Muscle layer of duodenum (tissue), 2 donors: ENCODE measurements around the gene ZNF689.

Source experiments
- H3K27ac ChIP-seq: one replicate; pipeline ENCODE4 v1.7.0; 2013; ENCODE audit warnings: mild to moderate bottlenecking, low read length
- H3K27me3 ChIP-seq: one replicate; pipeline ENCODE4 v1.7.0; 2013; ENCODE audit warnings: low read depth, mild to moderate bottlenecking, control low read depth, low read length
- H3K36me3 ChIP-seq, 2 donors: one replicate each; pipeline ENCODE4 v1.7.0; 2013; ENCODE audit warnings: low read length in 2 of 2, control low read depth in 1 of 2, mild to moderate bottlenecking in 1 of 2; ENCODE audit not compliant: insufficient read depth in 2 of 2, control insufficient read depth in 1 of 2
- H3K4me1 ChIP-seq, 2 donors: one replicate each; pipeline ENCODE4 v1.7.0; 2013; ENCODE audit warnings: low read length in 2 of 2, mild to moderate bottlenecking in 2 of 2, control low read depth in 1 of 2, moderate library complexity in 1 of 2; ENCODE audit not compliant: insufficient read depth in 2 of 2, control insufficient read depth in 1 of 2
- H3K4me3 ChIP-seq, 2 donors: one replicate each; pipeline ENCODE4 v1.7.0; 2013; ENCODE audit warnings: low read length in 2 of 2, low read depth in 1 of 2, mild to moderate bottlenecking in 1 of 2
- H3K9me3 ChIP-seq, 2 donors: one replicate each; pipeline ENCODE4 v1.7.0; 2013; ENCODE audit warnings: low read length in 2 of 2, control low read depth in 1 of 2, mild to moderate bottlenecking in 1 of 2; ENCODE audit not compliant: control insufficient read depth in 1 of 2
- donor health status: healthy.

Gene ZNF689

DNA sequence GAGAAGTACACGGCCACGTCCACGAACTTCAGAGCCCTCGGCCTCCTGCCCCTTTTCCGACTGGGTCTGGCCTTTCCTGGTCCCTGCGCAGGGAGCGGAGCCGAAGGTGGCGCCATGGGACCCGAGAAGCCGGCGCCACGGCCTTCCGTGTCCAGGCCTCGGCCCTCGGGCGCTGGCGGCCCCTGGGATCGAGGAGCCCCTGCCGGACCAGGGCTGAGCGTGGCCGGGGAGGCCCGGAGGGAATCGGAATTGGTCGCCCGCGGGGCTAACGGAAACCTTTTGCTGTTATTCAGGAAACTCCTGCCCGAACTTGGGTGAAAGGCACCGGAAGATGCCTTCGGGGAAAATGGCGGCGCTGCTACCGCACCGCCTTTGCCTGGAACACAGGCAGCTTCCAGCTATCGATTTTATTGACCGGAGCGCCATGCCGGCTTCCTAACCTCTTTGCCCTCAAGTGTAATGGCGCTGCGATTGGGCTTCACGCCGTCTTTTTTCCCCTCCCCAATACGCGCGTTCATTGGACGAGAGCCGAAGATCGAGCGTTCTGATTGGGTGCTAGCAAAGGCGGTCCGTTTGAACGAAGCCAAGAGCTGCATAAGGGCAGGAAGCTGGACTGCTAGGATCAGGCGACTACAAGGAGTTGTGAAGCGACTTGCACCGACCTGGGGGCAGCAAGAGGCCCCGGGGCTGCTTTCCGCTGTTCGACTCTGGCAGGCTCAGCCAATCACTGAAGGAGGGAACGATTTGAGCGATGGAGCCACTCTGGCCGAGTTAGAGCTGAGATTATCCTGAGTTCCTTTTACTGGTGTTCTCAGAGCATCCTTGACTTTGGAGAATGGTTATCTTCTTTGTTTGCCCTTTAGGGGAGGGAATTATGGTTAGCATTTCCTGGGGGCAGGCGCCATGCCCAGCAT is at the start of gene ZNF689:
ZNF689 (minus strand) TSS at position 464 of the 914 bp plus-strand sequence; CDS start at position 116, 348 bp downstream.
- Histone ChIP-seq H3K27ac (peak within 1 kb of the TSS; percentile 94), H3K27me3 (no peaks in the 10 kb centered on the region), H3K4me3 (peak within 1 kb of the TSS; percentile 91 to 94), H3K9me3 (no peaks in the 10 kb centered on the region), H3K4me1 (peaks cover 6 to 15% of the 10 kb centered on the region in 2 donors), H3K36me3 (peaks cover 0 to 8% of the 10 kb centered on the region in 2 donors)

DNA sequence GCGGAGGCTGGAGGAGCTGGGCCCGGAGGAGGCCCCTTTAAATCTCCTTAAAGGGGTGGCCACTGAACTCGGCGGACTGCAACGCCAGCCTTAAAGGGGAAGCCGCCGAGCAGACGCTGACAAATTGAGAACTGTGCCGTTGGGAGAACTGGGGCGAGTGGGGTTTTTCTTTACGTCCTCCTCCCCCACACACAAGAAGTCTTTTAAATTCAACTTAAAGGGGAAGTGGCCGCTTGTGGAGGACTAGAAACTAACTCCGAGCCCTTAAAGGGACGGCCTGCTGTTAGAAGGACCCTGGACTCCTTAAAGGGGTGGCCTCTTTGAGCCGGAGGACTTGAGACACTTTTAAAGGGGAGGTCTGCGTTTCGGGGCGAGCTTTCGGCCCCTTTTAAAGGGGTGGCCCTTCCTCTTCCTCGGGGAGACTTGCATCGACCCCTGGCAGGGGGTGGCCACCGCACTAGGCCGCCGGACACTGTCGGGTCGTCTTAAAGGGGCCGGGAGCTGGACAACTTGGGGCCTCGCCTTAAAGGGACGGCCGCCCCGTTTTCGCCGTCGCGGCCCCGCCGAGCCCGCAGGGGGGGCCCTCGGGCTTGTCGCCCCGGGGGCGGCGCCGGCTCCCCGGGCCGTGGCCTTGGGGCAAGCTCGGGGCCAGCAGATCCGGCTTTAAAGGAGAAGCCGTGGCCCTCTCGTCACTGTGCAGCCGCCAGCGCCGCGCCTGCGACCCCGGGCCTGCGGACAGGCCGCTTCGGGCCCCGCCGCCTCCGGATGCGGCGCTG is 48.7 kb upstream of the ZNF689 start:
- no peaks in the 10 kb centered on the region for H3K9me3 ChIP-seq
- H3K27ac ChIP-seq = peak overlapping the region; percentile 98
- peaks cover 45 to 58% of the 10 kb centered on the region in 2 donors for H3K36me3 ChIP-seq

GRCh38 chr16:30657866-30658730 is 47.9 kb upstream of the ZNF689 start, which contains the start of gene FBRS:
Gene FBRS, plus strand, starts transcription at chr16:30658431. Its CDS starts 1,088 bp downstream, at chr16:30659519.
- Histone ChIP-seq H3K4me1 (peaks cover 24 to 43% of the 10 kb centered on the region in 2 donors), H3K27me3 (no peaks in the 10 kb centered on the region), H3K36me3 (peaks cover 38 to 58% of the 10 kb centered on the region in 2 donors), H3K27ac (peak within 1 kb of the TSS; percentile 98), H3K4me3 (peak within 1 kb of the TSS; percentile 84 to 92), H3K9me3 (no peaks in the 10 kb centered on the region)

More for the DNA sequence above, 48.7 kb upstream of the ZNF689 start:
- Histone ChIP-seq H3K4me3 (peak overlapping the region; percentile 84 to 92), H3K4me1 (peaks cover 24 to 50% of the 10 kb centered on the region in 2 donors), H3K27me3 (no peaks in the 10 kb centered on the region)

DNA sequence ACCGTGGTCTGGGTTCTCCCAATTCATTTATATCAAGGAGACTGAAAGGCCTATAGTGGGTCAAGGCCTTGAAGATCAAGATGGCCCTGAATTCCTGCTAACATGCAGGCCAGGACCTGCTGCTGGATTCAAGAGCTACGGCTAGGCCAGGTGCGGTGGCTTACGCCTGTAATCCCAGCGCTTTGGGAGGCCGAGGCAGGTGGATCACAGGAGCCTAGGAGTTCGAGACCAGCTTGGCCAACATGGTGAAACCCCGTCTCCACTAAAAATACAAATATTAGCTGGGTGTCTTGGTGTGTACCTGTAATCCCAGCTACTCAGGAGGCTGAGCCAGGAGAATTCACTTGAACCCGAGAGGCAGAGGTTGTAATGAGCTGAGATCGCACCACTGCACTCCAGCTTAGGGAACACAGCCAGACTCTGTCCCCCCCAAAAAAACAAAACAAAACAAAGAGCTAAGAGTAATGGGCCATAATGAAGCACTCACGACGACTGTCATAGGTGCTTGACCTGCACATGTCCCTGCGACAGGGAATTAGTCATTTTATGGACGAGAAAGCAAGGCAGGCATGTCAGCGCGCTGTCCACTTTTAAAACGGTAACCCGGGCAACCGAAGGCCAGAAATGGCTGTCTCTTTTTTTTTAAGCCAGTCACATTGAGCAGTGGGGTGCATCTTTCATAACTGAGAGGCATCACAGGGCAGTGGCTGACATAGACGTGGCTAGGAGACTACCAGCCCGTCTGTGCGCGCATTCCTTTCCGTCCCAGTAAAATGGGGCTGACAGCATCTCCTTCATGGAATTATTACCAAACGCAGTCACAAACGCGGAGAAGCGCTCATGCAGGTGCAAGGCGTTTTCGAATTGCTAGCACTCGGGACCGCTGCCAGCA is 47.0 kb upstream of the ZNF689 start:
- Histone ChIP-seq H3K4me1 (peaks cover 27 to 43% of the 10 kb centered on the region in 2 donors), H3K27ac (peak overlapping the region; percentile 92), H3K4me3 (peak overlapping the region; percentile 62 to 65), H3K9me3 (no peaks in the 10 kb centered on the region), H3K27me3 (no peaks in the 10 kb centered on the region), H3K36me3 (peaks cover 38 to 54% of the 10 kb centered on the region in 2 donors)

DNA sequence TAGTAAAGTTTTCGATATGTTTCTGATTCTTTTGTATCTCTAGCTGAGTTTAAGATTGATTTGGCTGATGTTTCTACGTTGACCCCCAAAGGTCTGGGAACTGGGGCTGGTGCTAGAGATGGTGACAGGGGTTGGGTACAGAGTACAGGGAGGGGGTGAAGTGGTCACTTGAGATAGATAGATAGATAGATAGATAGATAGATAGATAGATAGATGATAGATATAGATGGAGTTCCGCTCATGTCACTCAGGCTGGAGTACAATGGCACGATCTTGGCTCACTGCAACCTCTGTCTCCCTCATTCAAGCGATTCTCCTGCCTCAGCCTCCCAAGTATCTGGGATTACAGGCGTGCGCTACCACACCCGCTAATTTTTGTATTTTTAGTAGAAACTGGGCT is 46.2 kb upstream of the ZNF689 start:
- no peak overlapping the region for H3K4me3 ChIP-seq
- no peaks in the 10 kb centered on the region for H3K9me3 ChIP-seq
- peaks cover 30 to 45% of the 10 kb centered on the region in 2 donors for H3K36me3 ChIP-seq
- H3K27me3 ChIP-seq = no peaks in the 10 kb centered on the region
- H3K4me1 ChIP-seq = peaks cover 21 to 39% of the 10 kb centered on the region in 2 donors
- H3K27ac ChIP-seq = no peak overlapping the region

GRCh38 chr16:30655815-30656347 is 45.7 kb upstream of the ZNF689 start:
- Histone ChIP-seq H3K9me3 (no peaks in the 10 kb centered on the region), H3K4me1 (peaks cover 16 to 34% of the 10 kb centered on the region in 2 donors), H3K27ac (no peak overlapping the region)

GRCh38 chr16:30654856-30655255 is 44.7 kb upstream of the ZNF689 start:
- Histone ChIP-seq H3K9me3 (no peaks in the 10 kb centered on the region), H3K4me1 (peaks cover 8 to 29% of the 10 kb centered on the region in 2 donors), H3K27me3 (no peaks in the 10 kb centered on the region), H3K4me3 (no peak overlapping the region), H3K36me3 (peaks cover 26 to 44% of the 10 kb centered on the region in 2 donors), H3K27ac (no peak overlapping the region)

More at GRCh38 chr16:30655815-30656347, 45.7 kb upstream of the ZNF689 start:
- Histone ChIP-seq H3K4me3 (no peak overlapping the region), H3K36me3 (peaks cover 26 to 44% of the 10 kb centered on the region in 2 donors), H3K27me3 (no peaks in the 10 kb centered on the region)

DNA sequence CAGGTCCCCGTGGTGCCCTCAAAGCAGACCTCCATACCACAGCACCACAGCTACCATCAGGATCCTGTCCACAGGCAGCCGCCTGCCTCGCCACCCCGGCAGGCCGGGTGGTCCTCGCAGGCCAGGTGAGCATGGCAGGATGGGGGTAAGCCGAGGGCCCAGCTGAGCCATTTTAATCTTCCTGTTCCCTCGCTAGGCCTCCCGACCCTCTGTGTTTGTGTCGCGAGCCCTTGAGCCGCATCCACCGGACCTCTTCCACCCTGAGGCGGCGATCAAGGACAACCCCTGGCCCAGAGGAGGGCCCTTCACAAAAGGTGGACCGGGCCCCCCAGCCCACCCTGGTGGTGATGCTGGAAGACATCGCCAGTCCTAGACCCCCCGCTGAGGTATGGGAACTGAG is 42.5 kb upstream of the ZNF689 start:
- no peaks in the 10 kb centered on the region for H3K9me3 ChIP-seq
- H3K27me3 ChIP-seq = no peaks in the 10 kb centered on the region
- no peak overlapping the region for H3K27ac ChIP-seq
- H3K4me1 ChIP-seq = peaks cover 8 to 32% of the 10 kb centered on the region in 2 donors
- H3K36me3 ChIP-seq = peaks cover 26 to 41% of the 10 kb centered on the region in 2 donors
- no peak overlapping the region for H3K4me3 ChIP-seq

GRCh38 chr16:30652005-30652296 is 41.8 kb upstream of the ZNF689 start:
- no peaks in the 10 kb centered on the region for H3K27me3 ChIP-seq
- peak overlapping the region; percentile 67 for H3K27ac ChIP-seq
- H3K4me3 ChIP-seq = peak overlapping the region; percentile 67 to 81
- H3K4me1 ChIP-seq = peaks cover 3 to 25% of the 10 kb centered on the region in 2 donors
- no peaks in the 10 kb centered on the region for H3K9me3 ChIP-seq
- H3K36me3 ChIP-seq = peaks cover 26 to 41% of the 10 kb centered on the region in 2 donors
